GM12878 (cell line): ENCODE results near the gene MYG1. TPM values are rescaled to one million over a fixed set of nuclear protein-coding genes. Genes with fewer than 3 reads are reported as not detected.

Experiments
- BMI1 ChIP-seq: fragments of 450-650 bp; IDR thresholded peaks from 2 replicates; pipeline ENCODE4 v1.6.1; 2016; ENCODE audit warnings: mild to moderate bottlenecking, moderate library complexity, borderline replicate concordance
- CHD1 ChIP-seq: IDR thresholded peaks from 2 replicates; pipeline ENCODE4 v1.6.1; 2012; ENCODE audit warnings: low read depth, low read length, improper control_type of control experiment
- ESRRA ChIP-seq: IDR thresholded peaks from 2 replicates; pipeline ENCODE4 v1.6.1; 2012; ENCODE audit warnings: mild to moderate bottlenecking, low read length, improper control_type of control experiment
- GABPA ChIP-seq: IDR thresholded peaks from 2 replicates; pipeline ENCODE4 v1.6.1; 2014; ENCODE audit warnings: antibody characterized with exemption, low read depth, mild to moderate bottlenecking, inconsistent platforms
- HCFC1 ChIP-seq: fragments of 150-350 bp; IDR thresholded peaks from 2 replicates; pipeline ENCODE4 v1.6.1; 2014; ENCODE audit warnings: low read length
- KAT2A ChIP-seq: conservative IDR thresholded peaks from 2 replicates; pipeline ENCODE4 v1.6.1; 2011; ENCODE audit warnings: low read depth, low read length; ENCODE audit not compliant: control insufficient read depth
- NFYA ChIP-seq: IDR thresholded peaks from 2 replicates; pipeline ENCODE4 v1.6.1; 2011; ENCODE audit warnings: low read depth, mild to moderate bottlenecking, low read length, improper control_type of control experiment, borderline replicate concordance
- NFYB ChIP-seq: IDR thresholded peaks from 2 replicates; pipeline ENCODE4 v1.6.1; 2011; ENCODE audit warnings: low read depth, mild to moderate bottlenecking, low read length, improper control_type of control experiment, moderate library complexity; ENCODE audit not compliant: insufficient read depth
- PAX8 ChIP-seq: fragments of 450-650 bp; IDR thresholded peaks from 2 replicates; pipeline ENCODE4 v1.6.1; 2017; ENCODE audit warnings: mild to moderate bottlenecking, moderate library complexity
- POLR2AphosphoS2 ChIP-seq: IDR thresholded peaks from 2 replicates; pipeline ENCODE4 v1.6.1; 2011; ENCODE audit warnings: low read depth, mild to moderate bottlenecking, low read length, improper control_type of control experiment, moderate library complexity
- POLR2AphosphoS5 ChIP-seq: IDR thresholded peaks from 2 replicates; pipeline ENCODE4 v1.6.1; 2011; ENCODE audit warnings: mild to moderate bottlenecking, low read length, inconsistent platforms
- RBBP5 ChIP-seq: fragments of 200-600 bp; sonication (generic); conservative IDR thresholded peaks from 2 replicates; pipeline ENCODE4 v1.6.1; 2016
- RFX5 ChIP-seq: IDR thresholded peaks from 2 replicates; pipeline ENCODE4 v1.6.1; 2011; ENCODE audit warnings: low read depth, low read length, improper control_type of control experiment
- SMAD5 ChIP-seq: IDR thresholded peaks from 2 replicates; pipeline ENCODE4 v1.6.1; 2016; ENCODE audit warnings: antibody characterized with exemption, low read depth
- SPI1 ChIP-seq: IDR thresholded peaks from 2 replicates; pipeline ENCODE4 v1.6.1; 2011; ENCODE audit warnings: low read depth, mild to moderate bottlenecking, low read length, moderate library complexity, borderline replicate concordance; ENCODE audit not compliant: insufficient read depth
- TCF3 ChIP-seq: IDR thresholded peaks from 2 replicates; pipeline ENCODE4 v1.6.1; 2012; ENCODE audit warnings: low read depth, mild to moderate bottlenecking, low read length, borderline replicate concordance; ENCODE audit not compliant: insufficient read depth
- YY1 ChIP-seq: IDR thresholded peaks from 2 replicates; pipeline ENCODE4 v1.6.1; 2011; ENCODE audit warnings: low read depth, mild to moderate bottlenecking, low read length
- ZBTB33 ChIP-seq: fragments of 450-650 bp; IDR thresholded peaks from 2 replicates; pipeline ENCODE4 v1.6.1; 2017; ENCODE audit warnings: mild to moderate bottlenecking
- polyA plus RNA-seq, 11 experiments: library from polyadenylated mRNA; depleted of rRNA in 4 of 11; unstranded in 6 of 11; stranded (reverse) in 5 of 11; fragments of >200 nt; fragmentation: Nextera tagmentation in 4 of 11; fragmentation: Illumina TruSeq in 1 of 11; extraction: Ambion mirVana in 4 of 11; extraction: Trizol in 1 of 11; gene quantifications; 1 replicate in 1 of 11; 2 replicates in 10 of 11; pipeline versions ENCODE4 v1.2.1 to v1.2.3, GENCODE V29; 2011 to 2016; ENCODE audit warnings: inconsistent platforms in 2 of 11, missing spikeins in 2 of 11, low read depth in 1 of 11
- total RNA-seq, 4 experiments: library from RNA; depleted of rRNA in 3 of 4; stranded (reverse); fragments of >200 nt in 3 of 4; fragmentation: Illumina TruSeq in 1 of 4; extraction: Trizol in 1 of 4; gene quantifications; 2 replicates each; pipeline versions ENCODE4 v1.2.1 to v1.2.3, GENCODE V29; 2013 to 2021
- TF ChIP-seq, protein P1 (sequence below): fragments of 450-650 bp; IDR thresholded peaks from 2 replicates; pipeline ENCODE4 v1.6.1; 2017; ENCODE audit warnings: low read depth, mild to moderate bottlenecking, moderate library complexity
- TF ChIP-seq, protein P2 (sequence below): fragments of 450-650 bp; IDR thresholded peaks from 2 replicates; pipeline ENCODE4 v1.6.1; 2018; ENCODE audit warnings: borderline replicate concordance, mild to moderate bottlenecking; ENCODE audit not compliant: partially characterized antibody
- TF ChIP-seq, protein P3 (sequence below): fragments of 450-650 bp; IDR thresholded peaks from 2 replicates; pipeline ENCODE4 v1.6.1; 2018; ENCODE audit warnings: mild to moderate bottlenecking, low read depth, moderate library complexity; ENCODE audit not compliant: partially characterized antibody

MYG1 gene
- total and polyA plus RNA-seq, 10 of the 15 experiments (the other 5 are each of a cell fraction or from before 2014, with no cell fraction given) = 20.7 to 81.0 (median 49.4) TPM

DNA sequence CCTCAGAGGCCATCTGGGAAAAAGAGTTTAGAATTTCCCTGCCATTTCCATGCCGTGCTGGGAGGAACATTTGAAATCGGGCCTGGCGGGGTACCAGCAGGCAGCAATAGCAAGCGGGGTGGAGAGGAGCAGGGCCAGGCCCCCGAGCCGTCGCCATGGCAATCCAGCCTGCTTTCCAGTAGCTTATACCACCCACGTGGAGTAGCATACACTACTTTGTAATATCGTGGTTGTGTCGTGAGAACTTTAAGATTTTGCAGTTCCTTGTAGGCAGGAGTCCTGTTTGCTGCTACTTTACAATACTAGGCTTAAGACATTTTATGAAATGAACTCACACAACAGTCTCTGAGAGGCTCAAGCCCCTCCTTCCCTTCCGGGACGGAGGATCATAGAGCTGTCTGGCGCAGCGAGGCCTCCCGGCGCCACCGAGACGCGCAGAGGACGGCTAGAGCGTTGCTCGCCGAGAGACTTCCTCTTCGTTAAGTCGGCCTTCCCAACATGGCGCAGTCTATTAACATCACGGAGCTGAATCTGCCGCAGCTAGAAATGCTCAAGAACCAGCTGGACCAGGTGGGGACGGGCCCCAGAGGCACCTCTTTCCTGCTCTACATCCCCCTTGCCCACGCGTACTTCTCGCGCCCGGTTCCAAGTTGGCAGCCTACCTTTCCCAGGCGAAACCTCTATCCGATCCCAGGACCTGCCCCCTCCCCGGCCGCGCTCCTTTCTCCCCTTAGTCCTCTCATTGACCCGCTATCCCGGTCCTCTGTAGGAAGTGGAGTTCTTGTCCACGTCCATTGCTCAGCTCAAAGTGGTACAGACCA, 4.2 kb upstream of the MYG1 start, which contains the start of gene PFDN5 (continued):
- TF ChIP-seq GABPA = peak; percentile 77
- TF ChIP-seq TCF3 = no peak
- no peak for TF ChIP-seq NFYB
- no peak for TF ChIP-seq CHD1
- TF ChIP-seq BMI1 = peak; percentile 90
- TF ChIP-seq PAX8 = no peak
- TF ChIP-seq RBBP5 = no peak
- TF ChIP-seq POLR2AphosphoS2 = peak; percentile 79; the same call in 1 of the 2 replicates
- TF ChIP-seq ESRRA = no peak
- TF ChIP-seq POLR2AphosphoS5 = peak; percentile 95
- peak; percentile 72 for TF ChIP-seq SMAD5
- peak; percentile 85 for TF ChIP-seq SPI1
- no peak for TF ChIP-seq KAT2A
- TF ChIP-seq, protein P1, sequence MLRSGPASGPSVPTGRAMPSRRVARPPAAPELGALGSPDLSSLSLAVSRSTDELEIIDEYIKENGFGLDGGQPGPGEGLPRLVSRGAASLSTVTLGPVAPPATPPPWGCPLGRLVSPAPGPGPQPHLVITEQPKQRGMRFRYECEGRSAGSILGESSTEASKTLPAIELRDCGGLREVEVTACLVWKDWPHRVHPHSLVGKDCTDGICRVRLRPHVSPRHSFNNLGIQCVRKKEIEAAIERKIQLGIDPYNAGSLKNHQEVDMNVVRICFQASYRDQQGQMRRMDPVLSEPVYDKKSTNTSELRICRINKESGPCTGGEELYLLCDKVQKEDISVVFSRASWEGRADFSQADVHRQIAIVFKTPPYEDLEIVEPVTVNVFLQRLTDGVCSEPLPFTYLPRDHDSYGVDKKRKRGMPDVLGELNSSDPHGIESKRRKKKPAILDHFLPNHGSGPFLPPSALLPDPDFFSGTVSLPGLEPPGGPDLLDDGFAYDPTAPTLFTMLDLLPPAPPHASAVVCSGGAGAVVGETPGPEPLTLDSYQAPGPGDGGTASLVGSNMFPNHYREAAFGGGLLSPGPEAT = peak; percentile 85
- peak; percentile 97 for TF ChIP-seq YY1
- TF ChIP-seq RFX5 = no peak
- no peak for TF ChIP-seq ZBTB33
- TF ChIP-seq, protein P2, sequence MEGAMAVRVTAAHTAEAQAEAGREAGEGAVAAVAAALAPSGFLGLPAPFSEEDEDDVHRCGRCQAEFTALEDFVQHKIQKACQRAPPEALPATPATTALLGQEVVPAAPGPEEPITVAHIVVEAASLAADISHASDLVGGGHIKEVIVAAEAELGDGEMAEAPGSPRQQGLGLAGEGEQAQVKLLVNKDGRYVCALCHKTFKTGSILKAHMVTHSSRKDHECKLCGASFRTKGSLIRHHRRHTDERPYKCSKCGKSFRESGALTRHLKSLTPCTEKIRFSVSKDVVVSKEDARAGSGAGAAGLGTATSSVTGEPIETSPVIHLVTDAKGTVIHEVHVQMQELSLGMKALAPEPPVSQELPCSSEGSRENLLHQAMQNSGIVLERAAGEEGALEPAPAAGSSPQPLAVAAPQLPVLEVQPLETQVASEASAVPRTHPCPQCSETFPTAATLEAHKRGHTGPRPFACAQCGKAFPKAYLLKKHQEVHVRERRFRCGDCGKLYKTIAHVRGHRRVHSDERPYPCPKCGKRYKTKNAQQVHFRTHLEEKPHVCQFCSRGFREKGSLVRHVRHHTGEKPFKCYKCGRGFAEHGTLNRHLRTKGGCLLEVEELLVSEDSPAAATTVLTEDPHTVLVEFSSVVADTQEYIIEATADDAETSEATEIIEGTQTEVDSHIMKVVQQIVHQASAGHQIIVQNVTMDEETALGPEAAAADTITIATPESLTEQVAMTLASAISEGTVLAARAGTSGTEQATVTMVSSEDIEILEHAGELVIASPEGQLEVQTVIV = peak; percentile 35
- TF ChIP-seq HCFC1 = peak; percentile 76
- TF ChIP-seq, protein P3, sequence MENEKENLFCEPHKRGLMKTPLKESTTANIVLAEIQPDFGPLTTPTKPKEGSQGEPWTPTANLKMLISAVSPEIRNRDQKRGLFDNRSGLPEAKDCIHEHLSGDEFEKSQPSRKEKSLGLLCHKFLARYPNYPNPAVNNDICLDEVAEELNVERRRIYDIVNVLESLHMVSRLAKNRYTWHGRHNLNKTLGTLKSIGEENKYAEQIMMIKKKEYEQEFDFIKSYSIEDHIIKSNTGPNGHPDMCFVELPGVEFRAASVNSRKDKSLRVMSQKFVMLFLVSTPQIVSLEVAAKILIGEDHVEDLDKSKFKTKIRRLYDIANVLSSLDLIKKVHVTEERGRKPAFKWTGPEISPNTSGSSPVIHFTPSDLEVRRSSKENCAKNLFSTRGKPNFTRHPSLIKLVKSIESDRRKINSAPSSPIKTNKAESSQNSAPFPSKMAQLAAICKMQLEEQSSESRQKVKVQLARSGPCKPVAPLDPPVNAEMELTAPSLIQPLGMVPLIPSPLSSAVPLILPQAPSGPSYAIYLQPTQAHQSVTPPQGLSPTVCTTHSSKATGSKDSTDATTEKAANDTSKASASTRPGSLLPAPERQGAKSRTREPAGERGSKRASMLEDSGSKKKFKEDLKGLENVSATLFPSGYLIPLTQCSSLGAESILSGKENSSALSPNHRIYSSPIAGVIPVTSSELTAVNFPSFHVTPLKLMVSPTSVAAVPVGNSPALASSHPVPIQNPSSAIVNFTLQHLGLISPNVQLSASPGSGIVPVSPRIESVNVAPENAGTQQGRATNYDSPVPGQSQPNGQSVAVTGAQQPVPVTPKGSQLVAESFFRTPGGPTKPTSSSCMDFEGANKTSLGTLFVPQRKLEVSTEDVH = no peak
- TF ChIP-seq NFYA = no peak
